Endodermal cell (in vitro differentiated cells): ENCODE results near the gene NDUFAF7. TPM values are rescaled to one million over a fixed set of nuclear protein-coding genes. Genes with fewer than 3 reads are reported as not detected.
A peak's percentile ranks its signal among the peaks of the same experiment; 100 is the strongest.
"Not testable (repeated sequence)": the region's sequence is repeated elsewhere in the genome, so short reads cannot be mapped to it uniquely, and the experiment has no call there.

Experiments
- DNase-seq: peaks from one replicate; pipeline ENCODE4 v3.0.0-alpha.2; 2017
- H3K27ac ChIP-seq: 2 replicates; pipeline ENCODE4 v1.5.1; 2013; ENCODE audit warnings: mild to moderate bottlenecking, low read depth, low read length, moderate library complexity
- H3K27me3 ChIP-seq: 2 replicates; pipeline ENCODE4 v1.6.1; 2013; ENCODE audit warnings: mild to moderate bottlenecking, low read length, moderate library complexity; ENCODE audit not compliant: insufficient read depth, control insufficient read depth, poor library complexity, severe bottlenecking
- H3K36me3 ChIP-seq: 2 replicates; pipeline ENCODE4 v1.7.0; 2013; ENCODE audit warnings: mild to moderate bottlenecking, low read length, moderate library complexity; ENCODE audit not compliant: control insufficient read depth, insufficient read depth
- H3K4me1 ChIP-seq: one replicate; pipeline ENCODE4 v1.7.0; 2013; ENCODE audit warnings: low read length; ENCODE audit not compliant: control insufficient read depth, insufficient read depth
- H3K4me3 ChIP-seq: 2 replicates; pipeline ENCODE4 v1.5.1; 2013; ENCODE audit warnings: mild to moderate bottlenecking, low read length, moderate library complexity
- H3K9ac ChIP-seq: 2 replicates; pipeline ENCODE4 v1.6.1; 2013; ENCODE audit warnings: mild to moderate bottlenecking, low read length, moderate library complexity; ENCODE audit not compliant: poor library complexity, severe bottlenecking; ENCODE audit errors: extremely low read depth
- H3K9me3 ChIP-seq: 2 replicates; pipeline ENCODE4 v1.6.1; 2013; ENCODE audit warnings: mild to moderate bottlenecking, low read length, moderate library complexity; ENCODE audit not compliant: control insufficient read depth
- H3K27ac Mint-ChIP-seq: 2 replicates; pipeline ENCODE4 v1.8.0; 2020; ENCODE audit warnings: mixed read lengths
- H3K27me3 Mint-ChIP-seq: 2 replicates; pipeline ENCODE4 v1.8.0; 2021; ENCODE audit warnings: mild to moderate bottlenecking, mixed read lengths; ENCODE audit not compliant: insufficient read depth
- H3K36me3 Mint-ChIP-seq: 2 replicates; pipeline ENCODE4 v1.8.0; 2020; ENCODE audit warnings: low read depth, mixed read lengths
- H3K4me1 Mint-ChIP-seq: 2 replicates; pipeline ENCODE4 v1.8.0; 2020; ENCODE audit warnings: mixed read lengths
- H3K4me3 Mint-ChIP-seq: 2 replicates; pipeline ENCODE4 v1.8.0; 2020; ENCODE audit warnings: mild to moderate bottlenecking, moderate library complexity, mixed read lengths
- H3K9me3 Mint-ChIP-seq: 2 replicates; pipeline ENCODE4 v1.8.0; 2020; ENCODE audit warnings: mild to moderate bottlenecking, mixed read lengths
- CTCF ChIP-seq: fragments of 200-600 bp; sonication (generic); conservative IDR thresholded peaks from 2 replicates; pipeline ENCODE4 v1.5.0; 2021; ENCODE audit warnings: antibody characterized with exemption, mild to moderate bottlenecking
- WGBS, 2 experiments: methylation state at CpG; one replicate each; pipeline versions ENCODE4 v1.1.5 to v1.1.7; 2013; ENCODE audit warnings: missing lambda C conversion rate in 2 of 2, mixed read lengths in 1 of 2; ENCODE audit not compliant: insufficient coverage in 1 of 2, insufficient read length in 1 of 2; 5-methylcytosine and 5-hydroxymethylcytosine counted together
- total RNA-seq, 2 donors: library from RNA; stranded (reverse); fragmentation: NEBNext Ultra II Directional in 1 of 2; extraction: Animal tissue kit (Norgen Biotek cat#: 25700) in 1 of 2; gene quantifications; 2 replicates in 1 of 2; 3 replicates in 1 of 2; pipeline ENCODE4 v1.2.1, GENCODE V29; 2021

NDUFAF7 gene
- total RNA-seq, 2 donors from 2014 or later = 41.4 to 54.4 TPM

DNA sequence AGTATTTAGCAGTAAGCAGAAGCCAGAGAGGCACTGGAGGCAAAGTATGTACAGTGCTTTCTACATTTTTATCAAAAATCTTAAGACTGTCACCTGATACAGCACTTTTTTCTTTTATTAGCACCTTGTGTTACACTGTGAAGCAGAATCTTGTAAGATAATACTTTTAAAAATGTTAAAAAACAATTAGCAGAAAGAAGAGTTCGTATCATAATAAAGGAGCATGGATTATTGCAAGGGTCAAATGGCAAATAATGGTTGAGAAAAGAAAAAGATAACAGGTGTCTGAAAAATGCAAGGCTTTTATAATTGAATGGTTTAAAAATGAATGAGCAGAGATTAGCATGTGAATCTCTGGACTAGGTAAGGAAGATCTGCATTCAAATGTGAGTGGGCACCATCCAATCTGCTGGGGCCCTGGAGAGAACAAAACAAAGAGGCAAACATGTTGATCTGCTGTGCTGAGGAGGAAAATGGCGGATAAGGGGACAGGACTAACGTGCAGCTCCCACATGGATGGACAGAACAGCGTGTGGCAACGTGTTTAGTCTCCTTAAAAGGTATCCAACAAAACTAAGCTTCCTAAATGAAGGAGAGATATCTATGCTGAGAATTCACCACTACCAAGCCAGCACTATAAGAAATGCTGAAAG, 25.6 kb upstream of the NDUFAF7 start:
- no peak overlapping the region for H3K27ac ChIP-seq
- H3K4me3 Mint-ChIP-seq = peak overlapping the region; percentile 15
- peaks cover 89% of the 10 kb centered on the region for H3K36me3 Mint-ChIP-seq
- peaks cover 51% of the 10 kb centered on the region for H3K9me3 Mint-ChIP-seq
- no peak for TF ChIP-seq CTCF
- peak; percentile 80 for DNase-seq
- peaks cover 78% of the 10 kb centered on the region for H3K36me3 ChIP-seq
- H3K27me3 Mint-ChIP-seq = no peaks in the 10 kb centered on the region
- H3K27me3 ChIP-seq = no peaks in the 10 kb centered on the region
- WGBS, 2 experiments = 38 to 42% methylated on average over 3 to 5 of the region's 5 CpGs
- no peaks in the 10 kb centered on the region for H3K4me1 ChIP-seq
- peak overlapping the region; percentile 51 for H3K4me3 ChIP-seq
- H3K4me1 Mint-ChIP-seq = peaks cover 28% of the 10 kb centered on the region
- peak overlapping the region; percentile 97 for H3K27ac Mint-ChIP-seq
- no peak overlapping the region for H3K9ac ChIP-seq
- H3K9me3 ChIP-seq = peaks cover 68% of the 10 kb centered on the region

DNA sequence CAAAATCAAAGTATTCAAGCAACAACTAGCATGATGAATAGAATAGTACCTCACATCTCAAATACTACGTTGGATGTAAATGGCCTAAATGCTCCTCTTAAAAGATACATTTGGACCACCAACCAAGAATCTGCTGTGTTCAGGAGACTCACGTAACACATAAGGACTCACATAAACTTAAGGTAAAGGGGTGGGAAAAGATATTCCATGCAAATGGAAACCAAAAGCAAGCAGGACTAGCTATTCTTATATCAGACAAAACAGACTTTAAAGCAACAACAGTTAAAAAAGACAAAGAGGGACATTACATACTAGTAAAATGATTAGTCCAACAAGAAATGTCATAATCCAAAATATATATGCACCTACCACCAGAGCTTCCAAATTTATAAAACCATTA, 24.7 kb upstream of the NDUFAF7 start:
- not testable (repeated sequence) for H3K9ac ChIP-seq, DNase-seq, H3K27ac ChIP-seq, H3K27me3 ChIP-seq, H3K4me3 ChIP-seq, H3K4me3 Mint-ChIP-seq, H3K4me1 ChIP-seq, H3K27me3 Mint-ChIP-seq
- Histone ChIP-seq H3K9me3 (peaks cover 71% of the 10 kb centered on the region), H3K36me3 (peaks cover 78% of the 10 kb centered on the region)
- 95% methylated on average over 2 of the region's 2 CpGs; no CpG with 5 or more reads in 1 of the 2 experiments for WGBS, 2 experiments
- Mint-ChIP-seq H3K9me3 (peaks cover 51% of the 10 kb centered on the region), H3K4me1 (peaks cover 28% of the 10 kb centered on the region), H3K27ac (peak overlapping the region; percentile 97), H3K36me3 (peaks cover 91% of the 10 kb centered on the region)

- H3K9me3 ChIP-seq = peaks cover 49% of the 10 kb centered on the region
- peaks cover 13% of the 10 kb centered on the region for H3K4me1 Mint-ChIP-seq
- H3K4me3 ChIP-seq = no peak overlapping the region
- no peak overlapping the region for H3K9ac ChIP-seq
- TF ChIP-seq CTCF = no peak
- H3K27ac Mint-ChIP-seq = no peak overlapping the region
- H3K9me3 Mint-ChIP-seq = peaks cover 33% of the 10 kb centered on the region
- no peak overlapping the region for H3K27ac ChIP-seq
- no peaks in the 10 kb centered on the region for H3K4me1 ChIP-seq
- H3K36me3 ChIP-seq = peaks cover 94% of the 10 kb centered on the region
- no peaks in the 10 kb centered on the region for H3K27me3 Mint-ChIP-seq
- H3K4me3 Mint-ChIP-seq = no peak overlapping the region
- DNase-seq = no peak
- no peaks in the 10 kb centered on the region for H3K27me3 ChIP-seq
- H3K36me3 Mint-ChIP-seq = peaks cover 83% of the 10 kb centered on the region
These were observed 20.2 kb upstream of the NDUFAF7 start for GRCh38 chr2:37211212-37211611.

DNA sequence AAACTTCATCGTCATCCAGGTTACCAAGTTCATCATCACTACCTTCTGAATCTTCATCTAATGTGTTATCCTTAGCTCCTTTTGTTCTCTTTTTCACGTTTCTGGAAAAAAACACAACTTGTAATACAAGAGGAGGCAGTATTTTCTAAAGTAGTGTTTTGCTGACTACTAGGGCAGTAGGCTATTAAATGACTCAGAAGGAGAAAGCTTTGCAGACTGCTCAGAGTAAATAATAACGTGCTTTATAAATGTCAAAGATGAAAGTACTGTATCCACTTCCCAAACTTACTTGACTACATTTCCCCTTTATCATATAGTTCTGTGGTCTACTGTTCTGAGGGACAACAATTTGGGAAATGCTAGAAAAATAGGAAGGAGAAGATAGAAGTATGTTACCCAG, 19.5 kb upstream of the NDUFAF7 start:
- H3K9ac ChIP-seq = no peak overlapping the region
- peaks cover 94% of the 10 kb centered on the region for H3K36me3 ChIP-seq
- no peaks in the 10 kb centered on the region for H3K27me3 ChIP-seq
- H3K4me3 ChIP-seq = no peak overlapping the region
- no peaks in the 10 kb centered on the region for H3K27me3 Mint-ChIP-seq
- 91 to 100% methylated on average over 1 to 2 of the region's 3 CpGs for WGBS, 2 experiments
- no peak overlapping the region for H3K27ac ChIP-seq
- H3K4me3 Mint-ChIP-seq = no peak overlapping the region
- peaks cover 31% of the 10 kb centered on the region for H3K9me3 Mint-ChIP-seq
- peaks cover 8% of the 10 kb centered on the region for H3K4me1 Mint-ChIP-seq
- TF ChIP-seq CTCF = no peak
- no peak for DNase-seq
- peaks cover 84% of the 10 kb centered on the region for H3K36me3 Mint-ChIP-seq
- H3K9me3 ChIP-seq = peaks cover 42% of the 10 kb centered on the region
- H3K4me1 ChIP-seq = no peaks in the 10 kb centered on the region
- no peak overlapping the region for H3K27ac Mint-ChIP-seq
